IPS-15b (cell line): ENCODE measurements around the gene APBB1.

Source experiments
- H3K27me3 ChIP-seq: one replicate; pipeline ENCODE4 v1.6.1; 2013; ENCODE audit warnings: low read length; ENCODE audit not compliant: control insufficient read depth, insufficient read depth
- H3K36me3 ChIP-seq: one replicate; pipeline ENCODE4 v1.6.1; 2013; ENCODE audit warnings: low read length; ENCODE audit not compliant: control insufficient read depth, insufficient read depth
- H3K4me1 ChIP-seq: one replicate; pipeline ENCODE4 v1.6.1; 2013; ENCODE audit warnings: mild to moderate bottlenecking, low read length; ENCODE audit not compliant: control insufficient read depth, insufficient read depth
- H3K4me3 ChIP-seq: one replicate; pipeline ENCODE4 v1.5.1; 2013; ENCODE audit warnings: low read depth, low read length
- H3K9ac ChIP-seq: one replicate; pipeline ENCODE4 v1.6.1; 2013; ENCODE audit warnings: low read depth, mild to moderate bottlenecking, low read length
- H3K9me3 ChIP-seq: one replicate; pipeline ENCODE4 v1.6.1; 2013; ENCODE audit warnings: mild to moderate bottlenecking, low read length; ENCODE audit not compliant: control insufficient read depth, insufficient read depth

Gene APBB1

GRCh38 chr11:6419009-6419631 lies at the start of gene APBB1:
Gene APBB1, minus strand, starts transcription at chr11:6419094. Its CDS starts 7,747 bp downstream, at chr11:6411347.
- Histone ChIP-seq H3K4me1 (peaks cover 3% of the 10 kb centered on the region), H3K9ac (no peak within 1 kb of the TSS), H3K9me3 (no peaks in the 10 kb centered on the region), H3K4me3 (peak within 1 kb of the TSS; percentile 66), H3K36me3 (no peaks in the 10 kb centered on the region), H3K27me3 (peaks cover 30% of the 10 kb centered on the region)

DNA sequence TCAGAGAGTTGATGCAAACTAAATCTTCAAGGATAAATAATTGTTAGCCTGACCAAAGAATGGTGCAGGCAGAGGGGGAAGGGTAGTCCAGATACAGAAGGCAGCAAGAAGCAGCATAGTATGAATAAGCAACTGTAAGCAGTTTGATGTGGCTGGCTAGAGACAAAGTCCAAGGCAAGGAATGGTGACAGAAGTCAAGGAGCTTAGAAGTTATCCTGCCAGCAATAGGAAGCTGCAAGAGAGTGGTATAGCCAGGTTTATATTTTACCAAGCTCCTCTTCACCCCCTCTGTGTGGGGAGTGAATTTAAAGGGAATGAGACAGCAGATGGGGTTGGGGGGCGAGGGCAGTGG lies 40.2 kb upstream of the APBB1 start:
- Histone ChIP-seq H3K9me3 (no peaks in the 10 kb centered on the region), H3K36me3 (peaks cover 24% of the 10 kb centered on the region), H3K4me1 (no peaks in the 10 kb centered on the region), H3K4me3 (no peak overlapping the region), H3K27me3 (no peaks in the 10 kb centered on the region), H3K9ac (no peak overlapping the region)

GRCh38 chr11:6458352-6459098 lies 39.6 kb upstream of the APBB1 start:
- Histone ChIP-seq H3K9me3 (no peaks in the 10 kb centered on the region), H3K27me3 (no peaks in the 10 kb centered on the region), H3K36me3 (peaks cover 24% of the 10 kb centered on the region), H3K9ac (no peak overlapping the region), H3K4me3 (no peak overlapping the region), H3K4me1 (no peaks in the 10 kb centered on the region)

DNA sequence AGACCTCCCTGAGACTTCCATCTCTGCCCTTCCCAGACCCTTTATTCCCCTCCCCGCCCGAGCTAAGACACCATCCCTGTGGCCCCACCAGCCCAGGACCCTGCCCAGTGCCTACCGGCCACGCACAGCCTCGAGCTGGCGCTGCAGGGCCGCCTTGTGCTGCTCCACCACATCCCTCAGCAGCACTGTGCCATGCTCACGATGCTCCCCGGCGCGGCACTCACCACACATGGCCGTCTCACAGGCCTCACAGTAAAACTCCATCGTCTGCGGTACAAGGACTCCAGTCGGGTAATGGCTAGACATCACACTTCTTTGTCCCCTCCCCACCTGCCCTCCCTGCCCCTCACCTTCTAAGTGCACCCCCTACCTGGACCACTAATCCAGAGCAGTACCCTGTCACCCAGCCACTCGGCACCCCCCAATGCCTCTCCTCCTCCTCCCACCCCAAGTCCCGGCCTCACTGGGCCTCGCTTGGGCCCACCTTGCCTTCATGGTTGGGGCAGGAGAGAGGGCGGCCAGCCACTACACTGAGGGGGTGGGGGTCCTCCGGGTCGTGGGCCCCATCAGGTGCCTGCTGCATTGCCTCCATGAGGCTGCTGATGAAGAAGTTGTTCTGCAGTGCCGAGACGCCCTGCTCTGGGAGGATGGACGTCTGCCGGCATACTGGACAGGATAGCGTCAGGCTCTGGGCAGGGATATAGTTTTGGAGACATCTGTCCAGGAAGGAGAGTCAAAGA lies 38.9 kb upstream of the APBB1 start:
- Histone ChIP-seq H3K9me3 (no peaks in the 10 kb centered on the region), H3K27me3 (no peaks in the 10 kb centered on the region), H3K4me1 (no peaks in the 10 kb centered on the region), H3K4me3 (no peak overlapping the region), H3K36me3 (peaks cover 24% of the 10 kb centered on the region), H3K9ac (no peak overlapping the region)

DNA sequence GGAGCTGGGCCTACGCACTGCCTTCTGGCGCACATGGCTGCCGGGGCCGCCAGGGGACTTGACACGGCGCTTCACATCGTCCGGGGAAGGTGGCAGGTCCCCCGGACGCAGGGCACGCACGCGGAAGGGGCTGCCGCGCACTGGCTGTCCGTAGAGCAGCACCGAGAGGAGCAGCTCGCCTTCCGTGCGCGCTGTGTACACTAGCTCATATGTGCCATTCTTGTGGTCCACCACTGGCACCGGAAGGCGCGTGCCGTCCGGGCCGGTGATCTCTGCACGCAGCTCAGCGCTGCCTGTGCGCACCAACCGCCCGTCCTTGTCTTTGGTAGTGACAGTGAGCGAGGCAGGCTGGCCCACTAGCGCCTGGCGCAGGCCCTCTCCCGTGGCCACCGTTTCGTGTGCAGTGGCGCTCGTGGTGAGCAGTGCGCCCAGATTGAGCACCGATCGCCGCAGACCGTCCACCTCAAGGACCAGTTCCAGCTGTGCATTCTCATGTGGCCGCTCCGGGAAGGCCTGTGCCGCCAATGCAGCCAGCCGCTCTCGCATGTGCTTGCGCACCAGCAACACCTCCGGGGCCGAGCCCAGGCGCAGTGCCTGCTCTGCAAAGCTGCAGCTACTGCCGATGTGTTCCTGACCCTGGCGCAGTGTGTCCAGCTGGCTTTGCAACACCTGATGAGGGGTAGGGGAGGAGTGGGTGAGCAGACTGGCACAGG lies 37.6 kb upstream of the APBB1 start:
- H3K36me3 ChIP-seq = peaks cover 24% of the 10 kb centered on the region
- H3K4me3 ChIP-seq = no peak overlapping the region
- H3K4me1 ChIP-seq = no peaks in the 10 kb centered on the region
- no peaks in the 10 kb centered on the region for H3K9me3 ChIP-seq
- H3K9ac ChIP-seq = no peak overlapping the region
- no peaks in the 10 kb centered on the region for H3K27me3 ChIP-seq

DNA sequence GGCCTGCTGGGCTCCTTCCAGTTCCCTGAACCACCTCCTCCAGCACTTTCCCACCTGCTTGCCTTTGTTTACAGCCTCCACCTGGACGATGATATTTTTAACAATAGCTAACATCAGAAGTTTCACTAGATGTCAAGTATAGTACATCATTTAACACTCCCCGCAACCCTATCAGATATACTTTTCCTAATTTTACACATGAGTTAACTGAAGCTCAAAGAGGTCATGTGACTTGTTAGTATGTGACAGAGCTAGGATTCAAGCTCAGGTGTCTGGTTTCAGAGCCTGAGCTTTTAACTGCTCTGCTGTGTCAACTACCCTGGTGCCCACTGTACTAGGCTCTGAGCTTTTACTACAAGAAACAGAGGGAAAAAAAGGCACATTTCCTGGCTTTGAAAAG lies 36.2 kb upstream of the APBB1 start:
- Histone ChIP-seq H3K9me3 (no peaks in the 10 kb centered on the region), H3K9ac (no peak overlapping the region), H3K27me3 (no peaks in the 10 kb centered on the region), H3K4me1 (no peaks in the 10 kb centered on the region), H3K36me3 (peaks cover 30% of the 10 kb centered on the region), H3K4me3 (no peak overlapping the region)

DNA sequence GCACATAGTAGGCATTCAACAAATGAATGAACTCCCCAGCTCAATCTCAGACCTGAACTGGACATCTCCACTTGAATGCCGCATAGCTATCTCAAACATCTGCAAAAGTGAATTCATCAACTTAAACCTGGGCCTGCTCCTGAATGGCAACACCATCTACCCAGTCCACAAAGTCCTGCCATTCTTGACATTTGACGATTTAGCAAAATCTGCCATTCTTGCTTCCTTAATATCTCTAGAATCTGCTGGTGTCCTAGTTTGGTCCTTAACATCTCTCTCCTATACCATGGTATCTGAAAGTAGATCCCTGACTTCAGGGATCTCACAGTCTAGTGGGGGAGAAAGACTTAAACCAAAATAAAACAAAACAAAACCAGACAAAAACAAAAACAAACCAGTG lies 34.3 kb upstream of the APBB1 start:
- no peak overlapping the region for H3K4me3 ChIP-seq
- H3K9me3 ChIP-seq = no peaks in the 10 kb centered on the region
- peaks cover 35% of the 10 kb centered on the region for H3K36me3 ChIP-seq
- H3K27me3 ChIP-seq = no peaks in the 10 kb centered on the region
- no peak overlapping the region for H3K9ac ChIP-seq
- H3K4me1 ChIP-seq = no peaks in the 10 kb centered on the region

- Histone ChIP-seq H3K9me3 (no peaks in the 10 kb centered on the region), H3K27me3 (no peaks in the 10 kb centered on the region), H3K4me1 (no peaks in the 10 kb centered on the region), H3K36me3 (peaks cover 29% of the 10 kb centered on the region), H3K9ac (no peak overlapping the region), H3K4me3 (no peak overlapping the region)
Observed at GRCh38 chr11:6452219-6452618, 33.3 kb upstream of the APBB1 start.

GRCh38 chr11:6448574-6448973 lies 29.7 kb upstream of the APBB1 start:
- Histone ChIP-seq H3K27me3 (no peaks in the 10 kb centered on the region), H3K4me3 (no peak overlapping the region), H3K9me3 (no peaks in the 10 kb centered on the region), H3K4me1 (no peaks in the 10 kb centered on the region), H3K36me3 (peaks cover 11% of the 10 kb centered on the region), H3K9ac (no peak overlapping the region)

- Histone ChIP-seq H3K27me3 (no peaks in the 10 kb centered on the region), H3K4me3 (no peak overlapping the region), H3K36me3 (no peaks in the 10 kb centered on the region), H3K4me1 (peaks cover 2% of the 10 kb centered on the region), H3K9me3 (no peaks in the 10 kb centered on the region), H3K9ac (no peak overlapping the region)
Observed at GRCh38 chr11:6443269-6444003, 24.5 kb upstream of the APBB1 start.

DNA sequence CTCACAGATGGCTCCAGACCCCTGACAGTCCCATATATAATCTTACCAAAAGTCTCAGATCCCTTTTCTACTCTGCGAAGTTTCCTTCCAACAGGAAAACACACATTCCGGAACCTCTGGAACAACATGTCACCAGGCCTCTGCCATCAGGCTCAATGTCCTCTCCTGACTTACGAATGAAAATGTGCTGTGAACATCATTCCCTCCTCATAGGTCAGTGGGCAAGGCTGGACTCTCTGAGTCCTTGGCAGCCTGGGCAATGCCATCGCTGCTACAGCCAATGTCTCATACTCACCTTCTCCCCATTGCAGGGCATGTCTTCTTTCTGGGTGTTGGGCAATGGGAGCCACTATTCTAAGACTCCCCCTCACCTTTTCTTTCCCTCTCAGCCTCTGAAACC lies 23.5 kb upstream of the APBB1 start:
- Histone ChIP-seq H3K4me3 (no peak overlapping the region), H3K4me1 (peaks cover 2% of the 10 kb centered on the region), H3K27me3 (no peaks in the 10 kb centered on the region), H3K36me3 (no peaks in the 10 kb centered on the region), H3K9me3 (no peaks in the 10 kb centered on the region), H3K9ac (no peak overlapping the region)
